ENCODE measurements around the gene VAT1L.

GRCh38 chr16:77868052-77868451 is 79.7 kb downstream of the VAT1L start:
- no peak for TF ChIP-seq CTCF (IDR thresholded peaks at IDR 0.05)
- no peak for TF ChIP-seq POLR2A (IDR thresholded peaks at IDR 0.05)
- TF ChIP-seq EP300 (IDR thresholded peaks at IDR 0.05): no peak

Measured in ovary (tissue), 3 donors.